Panc1 (cell line): Measurements from ENCODE around the gene PLXND1. TPM values are rescaled to one million over a fixed set of nuclear protein-coding genes. Genes with fewer than 3 reads are reported as not detected.

Source experiments
- ATAC-seq: fragments of 200-7000 bp; cut with Tn5 transposase; 2 replicates; pipeline ENCODE4 v1.9.1; 2020; ENCODE audit warnings: mild to moderate bottlenecking, moderate library complexity
- BruUV-seq: library from RNA; stranded (reverse); fragments of 400-500 nt; replicated peaks from 2 replicates; lab custom pipeline; 2021; lab: Mats Ljungman, UMichigan
- CTCF ChIA-PET: fragments of 300-600 bp; sonication (Branson Sonifier 250); formaldehyde crosslinking; loops from one replicate; lab custom pipeline; 2022; ENCODE audit warnings: antibody characterized with exemption; lab: Charles Lee
- POLR2A ChIA-PET: fragments of 300-600 bp; sonication (Branson Sonifier 250); formaldehyde crosslinking; loops from one replicate; lab custom pipeline; 2022; ENCODE audit warnings: antibody characterized with exemption; lab: Charles Lee
- DNase-seq: peaks from one replicate; pipeline ENCODE4 v3.0.0-alpha.2; 2010; ENCODE audit warnings: low read depth, low spot score
- H3K27ac ChIP-seq: 2 replicates; pipeline ENCODE4 v1.5.1; 2011; ENCODE audit warnings: mild to moderate bottlenecking, low read length, inconsistent platforms
- H3K27me3 ChIP-seq: fragments of 200-500 bp; sonication (Bioruptor generic); 2 replicates; pipeline ENCODE4 v1.6.0; 2014; ENCODE audit warnings: low read length, inconsistent platforms; ENCODE audit not compliant: control insufficient read depth, insufficient read depth
- H3K36me3 ChIP-seq: fragments of 200-500 bp; sonication (Bioruptor generic); 2 replicates; pipeline ENCODE4 v1.5.1; 2014; ENCODE audit warnings: inconsistent platforms, mild to moderate bottlenecking, low read length, moderate library complexity; ENCODE audit not compliant: control insufficient read depth, insufficient read depth
- H3K4me1 ChIP-seq: 2 replicates; pipeline ENCODE4 v1.5.1; 2011; ENCODE audit warnings: inconsistent platforms, mild to moderate bottlenecking, low read length, moderate library complexity; ENCODE audit not compliant: control insufficient read depth, insufficient read depth
- H3K4me3 ChIP-seq, 2 experiments: 2 replicates each; pipeline ENCODE4 v1.5.1; 2011 to 2012; ENCODE audit warnings: low read depth in 2 of 2, low read length in 2 of 2, mild to moderate bottlenecking in 2 of 2, inconsistent platforms in 1 of 2, moderate library complexity in 1 of 2
- H3K9me3 ChIP-seq: fragments of 200-500 bp; sonication (Bioruptor generic); 2 replicates; pipeline ENCODE4 v1.5.1; 2014; ENCODE audit warnings: low read depth, mild to moderate bottlenecking, inconsistent platforms, low read length, moderate library complexity; ENCODE audit not compliant: control insufficient read depth, insufficient read depth
- POLR2AphosphoS5 ChIP-seq: IDR thresholded peaks from 2 replicates; pipeline ENCODE4 v1.6.1; 2012; ENCODE audit warnings: mild to moderate bottlenecking, low read depth, low read length, moderate library complexity
- SIN3A ChIP-seq: IDR thresholded peaks from 2 replicates; pipeline ENCODE4 v1.6.1; 2012; ENCODE audit warnings: low read depth, mild to moderate bottlenecking, low read length, moderate library complexity, borderline replicate concordance; ENCODE audit not compliant: insufficient read depth
- TCF7L2 ChIP-seq: IDR thresholded peaks from 2 replicates; pipeline ENCODE4 v1.6.1; 2011; ENCODE audit warnings: mild to moderate bottlenecking, low read depth, low read length, inconsistent platforms
- in situ Hi-C: cut with HindIII; loops from 2 replicates; pipeline ENCODE4 v1.10.0; 2016; ENCODE audit warnings: low sequenced_read_pairs, low pct_unique_long_range_greater_than_20kb
- intact Hi-C: fragments of 100-400 bp; cut with micrococcal nuclease; formaldehyde crosslinking; loops from one replicate; pipeline ENCODE4 v1.10.0; 2022; ENCODE audit not compliant: unreplicated experiment
- total RNA-seq: library from RNA; stranded (reverse); gene quantifications from one replicate; pipeline ENCODE4 v1.2.1, GENCODE V29; 2021; ENCODE audit not compliant: unreplicated experiment
- TF ChIP-seq, protein P1 (sequence below), 2 experiments: IDR thresholded peaks; 2 replicates each; pipeline ENCODE4 v1.6.1; 2011 to 2012; ENCODE audit warnings: low read depth in 2 of 2, control low read depth in 1 of 2, low read length in 1 of 2, mild to moderate bottlenecking in 1 of 2, moderate library complexity in 1 of 2; ENCODE audit not compliant: insufficient read depth in 1 of 2
- TF ChIP-seq, protein P2 (sequence below): fragments of 450-650 bp; IDR thresholded peaks from 2 replicates; pipeline ENCODE4 v1.5.1; 2017; ENCODE audit warnings: mild to moderate bottlenecking

PLXND1 gene
- total RNA-seq, 1 experiment from 2014 or later: 248 TPM

- H3K9me3 ChIP-seq: no peaks in the 10 kb centered on the region
- no peak overlapping the region for H3K27ac ChIP-seq
- ChIA-PET POLR2A (no interaction called here), CTCF (no interaction called here)
- H3K4me1 ChIP-seq: peaks cover 21% of the 10 kb centered on the region
- no peaks in the 10 kb centered on the region for H3K27me3 ChIP-seq
- DNase-seq (no peak), ATAC-seq (no peak)
- intact Hi-C loops: no loop called here
- no TSS peak for BruUV-seq
- H3K4me3 ChIP-seq: no peak overlapping the region
- H3K36me3 ChIP-seq: peaks cover 3% of the 10 kb centered on the region; the same call in 1 of the 2 replicates
- in situ Hi-C loops: no loop called here
- TF ChIP-seq POLR2AphosphoS5 (no peak), TCF7L2 (no peak), SIN3A (no peak)
- TF ChIP-seq, protein P1, sequence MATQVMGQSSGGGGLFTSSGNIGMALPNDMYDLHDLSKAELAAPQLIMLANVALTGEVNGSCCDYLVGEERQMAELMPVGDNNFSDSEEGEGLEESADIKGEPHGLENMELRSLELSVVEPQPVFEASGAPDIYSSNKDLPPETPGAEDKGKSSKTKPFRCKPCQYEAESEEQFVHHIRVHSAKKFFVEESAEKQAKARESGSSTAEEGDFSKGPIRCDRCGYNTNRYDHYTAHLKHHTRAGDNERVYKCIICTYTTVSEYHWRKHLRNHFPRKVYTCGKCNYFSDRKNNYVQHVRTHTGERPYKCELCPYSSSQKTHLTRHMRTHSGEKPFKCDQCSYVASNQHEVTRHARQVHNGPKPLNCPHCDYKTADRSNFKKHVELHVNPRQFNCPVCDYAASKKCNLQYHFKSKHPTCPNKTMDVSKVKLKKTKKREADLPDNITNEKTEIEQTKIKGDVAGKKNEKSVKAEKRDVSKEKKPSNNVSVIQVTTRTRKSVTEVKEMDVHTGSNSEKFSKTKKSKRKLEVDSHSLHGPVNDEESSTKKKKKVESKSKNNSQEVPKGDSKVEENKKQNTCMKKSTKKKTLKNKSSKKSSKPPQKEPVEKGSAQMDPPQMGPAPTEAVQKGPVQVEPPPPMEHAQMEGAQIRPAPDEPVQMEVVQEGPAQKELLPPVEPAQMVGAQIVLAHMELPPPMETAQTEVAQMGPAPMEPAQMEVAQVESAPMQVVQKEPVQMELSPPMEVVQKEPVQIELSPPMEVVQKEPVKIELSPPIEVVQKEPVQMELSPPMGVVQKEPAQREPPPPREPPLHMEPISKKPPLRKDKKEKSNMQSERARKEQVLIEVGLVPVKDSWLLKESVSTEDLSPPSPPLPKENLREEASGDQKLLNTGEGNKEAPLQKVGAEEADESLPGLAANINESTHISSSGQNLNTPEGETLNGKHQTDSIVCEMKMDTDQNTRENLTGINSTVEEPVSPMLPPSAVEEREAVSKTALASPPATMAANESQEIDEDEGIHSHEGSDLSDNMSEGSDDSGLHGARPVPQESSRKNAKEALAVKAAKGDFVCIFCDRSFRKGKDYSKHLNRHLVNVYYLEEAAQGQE (IDR thresholded peaks at IDR 0.05; ENCODE audit: insufficient read depth in 1 of 2, low read depth in 2 of 2, low read length in 1 of 2): no peak
- TF ChIP-seq, protein P2, sequence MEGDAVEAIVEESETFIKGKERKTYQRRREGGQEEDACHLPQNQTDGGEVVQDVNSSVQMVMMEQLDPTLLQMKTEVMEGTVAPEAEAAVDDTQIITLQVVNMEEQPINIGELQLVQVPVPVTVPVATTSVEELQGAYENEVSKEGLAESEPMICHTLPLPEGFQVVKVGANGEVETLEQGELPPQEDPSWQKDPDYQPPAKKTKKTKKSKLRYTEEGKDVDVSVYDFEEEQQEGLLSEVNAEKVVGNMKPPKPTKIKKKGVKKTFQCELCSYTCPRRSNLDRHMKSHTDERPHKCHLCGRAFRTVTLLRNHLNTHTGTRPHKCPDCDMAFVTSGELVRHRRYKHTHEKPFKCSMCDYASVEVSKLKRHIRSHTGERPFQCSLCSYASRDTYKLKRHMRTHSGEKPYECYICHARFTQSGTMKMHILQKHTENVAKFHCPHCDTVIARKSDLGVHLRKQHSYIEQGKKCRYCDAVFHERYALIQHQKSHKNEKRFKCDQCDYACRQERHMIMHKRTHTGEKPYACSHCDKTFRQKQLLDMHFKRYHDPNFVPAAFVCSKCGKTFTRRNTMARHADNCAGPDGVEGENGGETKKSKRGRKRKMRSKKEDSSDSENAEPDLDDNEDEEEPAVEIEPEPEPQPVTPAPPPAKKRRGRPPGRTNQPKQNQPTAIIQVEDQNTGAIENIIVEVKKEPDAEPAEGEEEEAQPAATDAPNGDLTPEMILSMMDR: no peak
Measured at GRCh38 chr3:129574206-129574605, 32.3 kb downstream of the PLXND1 start.

DNA sequence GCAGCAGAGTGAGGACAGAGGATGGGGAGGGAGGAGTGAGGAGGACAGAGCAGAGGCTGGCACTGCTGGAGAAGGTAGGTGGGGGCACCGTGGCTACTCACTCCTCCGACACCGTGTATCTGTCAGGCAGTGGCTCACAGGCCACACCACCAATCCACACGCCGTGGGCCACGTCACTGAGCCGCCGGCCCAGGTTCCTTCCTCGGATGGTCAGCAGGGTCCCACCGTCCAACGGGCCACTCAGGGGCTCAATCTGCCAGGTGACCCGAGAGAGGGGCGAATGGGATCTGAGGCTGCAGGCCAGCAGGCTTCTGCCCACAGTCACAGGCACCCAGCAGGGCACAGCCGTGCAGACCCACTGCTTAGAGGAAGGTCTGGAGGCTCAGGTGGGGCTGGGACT lies 33.0 kb downstream of the PLXND1 start:
- in situ Hi-C loops: no loop called here
- H3K36me3 ChIP-seq: peaks cover 3% of the 10 kb centered on the region
- TF ChIP-seq POLR2AphosphoS5 (no peak), TCF7L2 (no peak), SIN3A (no peak)
- TF ChIP-seq, protein P2: no peak
- TF ChIP-seq, protein P1 (IDR thresholded peaks at IDR 0.05; ENCODE audit: insufficient read depth in 1 of 2, low read depth in 2 of 2, low read length in 1 of 2): no peak

More for the DNA sequence above, 33.0 kb downstream of the PLXND1 start:
- peaks cover 17% of the 10 kb centered on the region for H3K4me1 ChIP-seq
- no peak for DNase-seq
- H3K27ac ChIP-seq: no peak overlapping the region
- no peak for ATAC-seq
- no peaks in the 10 kb centered on the region for H3K9me3 ChIP-seq
- intact Hi-C loops: no loop called here
- ChIA-PET POLR2A (no interaction called here), CTCF (no interaction called here)
- no peak overlapping the region for H3K4me3 ChIP-seq
- no peaks in the 10 kb centered on the region for H3K27me3 ChIP-seq
- BruUV-seq: no TSS peak
